Hair follicular keratinocyte (primary cell): ENCODE measurements around the gene ELMO3. TPM values are rescaled to one million over a fixed set of nuclear protein-coding genes. Genes with fewer than 3 reads are reported as not detected.

Experiments
- total RNA-seq: library from RNA; depleted of rRNA; stranded (reverse); fragments of >200 nt; gene quantifications from 2 replicates; pipeline ENCODE4 v1.2.3, GENCODE V29; 2015

ELMO3 gene
- 56.5 and 70.0 TPM in 2 replicates for total RNA-seq

GRCh38 chr16:67199011-67199807 lies at the start of gene ELMO3:
Gene ELMO3, plus strand, starts transcription at chr16:67199131. Its CDS starts 196 bp downstream, at chr16:67199327.

GRCh38 chr16:67150833-67151396 lies 48.0 kb upstream of the ELMO3 start, which contains the start of gene B3GNT9:
Gene B3GNT9, minus strand, starts transcription at chr16:67150998. Its CDS starts 513 bp downstream, at chr16:67150485.

DNA sequence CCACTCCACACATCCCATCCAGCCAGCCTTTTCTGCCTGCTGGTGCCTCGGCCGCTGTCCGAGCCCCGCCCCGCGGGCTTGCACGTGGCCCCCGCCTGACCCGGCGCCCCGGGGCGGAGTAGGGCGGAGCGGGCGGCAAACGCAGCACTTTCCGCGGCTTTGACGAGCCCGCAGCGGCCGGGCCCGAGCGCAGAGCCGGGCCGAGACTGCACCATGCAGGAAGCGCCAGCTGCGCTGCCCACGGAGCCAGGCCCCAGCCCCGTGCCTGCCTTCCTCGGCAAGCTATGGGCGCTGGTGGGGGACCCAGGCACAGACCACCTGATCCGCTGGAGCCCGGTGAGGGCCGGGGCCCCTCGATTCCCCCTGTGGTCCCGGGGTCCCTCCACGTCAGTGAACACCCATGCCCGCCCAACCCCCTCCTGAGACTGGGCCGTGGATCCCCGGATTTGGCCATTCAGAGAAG lies 34.3 kb upstream of the ELMO3 start, which contains the start of gene HSF4:
Gene HSF4, plus strand, starts transcription at position 147 of the 463 bp plus-strand sequence. Its CDS starts 67 bp downstream, at position 214.

GRCh38 chr16:67170168-67170948 lies 28.6 kb upstream of the ELMO3 start, which contains the start of gene NOL3:
Gene NOL3, plus strand, starts transcription at chr16:67170538.

GRCh38 chr16:67183627-67184452 lies 15.1 kb upstream of the ELMO3 start, which contains the start of gene MATCAP1:
Gene MATCAP1, minus strand, starts transcription at chr16:67183963. Its CDS starts 3,353 bp downstream, at chr16:67180610.

GRCh38 chr16:67190041-67190440 lies 8.9 kb upstream of the ELMO3 start, which contains the start of gene EXOC3L1:
Gene EXOC3L1, minus strand, starts transcription at chr16:67190136. Its CDS starts 460 bp downstream, at chr16:67189676.

GRCh38 chr16:67191995-67192681 lies 6.8 kb upstream of the ELMO3 start, which contains the start of gene E2F4:
Gene E2F4, plus strand, starts transcription at chr16:67192155. Its CDS starts 73 bp downstream, at chr16:67192228.

DNA sequence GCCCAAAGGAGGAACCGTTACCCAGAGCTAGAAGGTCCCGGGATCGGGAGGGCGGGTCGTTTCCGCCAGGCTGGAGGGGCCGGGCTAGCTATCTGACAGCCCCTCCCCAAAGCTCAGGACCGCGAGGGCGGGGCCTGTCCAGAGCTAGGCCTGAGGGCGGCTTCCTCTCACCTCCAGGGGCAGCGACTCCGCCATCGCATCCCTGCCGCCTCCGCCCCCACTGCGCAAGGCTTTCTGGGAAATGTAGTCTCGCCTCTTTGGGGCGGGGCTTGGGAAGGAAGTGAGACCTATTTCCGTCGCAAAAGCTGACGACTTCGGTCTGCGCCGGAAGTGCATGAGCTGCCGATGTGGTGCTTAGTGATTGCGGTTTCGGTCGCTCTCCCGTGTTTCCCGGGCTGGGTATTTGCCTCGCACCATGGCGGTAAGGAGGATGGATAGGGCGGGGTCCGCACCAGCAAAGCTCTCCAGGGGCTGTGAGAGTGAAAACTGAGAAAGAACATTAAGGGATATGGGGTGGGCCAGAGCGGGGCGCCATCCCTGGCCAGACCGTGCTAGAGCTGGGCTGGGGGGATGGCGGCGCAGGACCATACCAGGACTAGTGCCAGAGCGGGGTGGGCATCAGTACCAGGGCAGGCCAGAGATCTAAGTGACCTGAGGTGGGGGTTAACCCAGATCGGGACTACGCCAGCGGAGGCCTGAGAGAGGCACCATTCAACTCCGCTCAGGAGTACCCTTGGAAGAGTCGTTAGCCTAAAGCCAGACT lies 28.1 kb downstream of the ELMO3 start, which contains the start of gene TMEM208:
Gene TMEM208, plus strand, starts transcription at position 327 of the 763 bp plus-strand sequence. Its CDS starts 89 bp downstream, at position 416.

DNA sequence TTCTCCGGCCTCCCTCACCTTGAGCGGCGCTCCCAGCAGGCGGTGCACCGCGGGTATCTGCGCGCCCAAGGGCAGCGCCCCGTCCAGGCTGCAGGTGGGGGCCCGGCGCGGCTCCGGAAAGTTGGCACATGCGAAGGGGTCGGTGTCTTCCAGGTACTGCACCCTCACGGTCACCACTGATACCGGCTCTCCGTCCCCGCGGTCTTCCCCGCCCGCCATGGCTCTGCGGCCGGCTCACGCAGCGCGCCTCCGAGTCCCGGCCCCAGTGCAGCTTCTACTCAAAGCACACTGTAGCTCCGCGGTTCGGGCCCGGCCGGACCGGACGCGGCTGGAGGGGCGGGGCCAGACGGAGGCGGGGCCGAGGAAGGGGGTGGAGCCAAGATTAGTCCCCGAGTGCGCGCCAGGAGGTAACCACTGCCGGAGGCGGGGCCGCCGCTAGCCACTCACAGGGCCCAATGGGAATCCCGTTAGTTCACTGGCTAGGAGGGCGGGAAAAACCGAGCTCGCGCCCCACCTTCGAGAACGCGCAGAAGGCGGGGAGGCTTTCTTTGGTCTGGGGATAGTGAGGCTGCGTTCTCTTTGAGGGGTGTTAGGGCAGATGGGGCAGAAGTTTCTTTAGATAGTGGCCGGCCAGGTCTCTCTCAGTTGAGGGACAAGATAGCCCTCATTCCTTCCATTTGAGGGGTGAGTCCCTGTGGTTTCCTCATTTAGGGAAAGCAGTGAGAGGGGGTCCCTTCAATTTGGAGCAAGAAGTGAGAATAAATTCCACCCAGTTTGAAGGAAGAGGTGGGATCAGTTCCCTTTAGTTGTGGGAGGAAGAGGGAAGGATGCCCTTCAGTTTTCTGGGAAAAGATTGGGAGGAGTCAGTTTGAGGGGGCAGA lies 48.5 kb downstream of the ELMO3 start, which contains the start of gene FHOD1:
Gene FHOD1, minus strand, starts transcription at position 290 of the 881 bp plus-strand sequence. Its CDS starts 71 bp downstream, at position 219.

GRCh38 chr16:67248401-67249177 lies 49.7 kb downstream of the ELMO3 start, which contains the start of gene SLC9A5:
Gene SLC9A5, plus strand, starts transcription at chr16:67248979. Its CDS starts 36 bp downstream, at chr16:67249015.

Other genes with a start within 250 kb of the ELMO3 start
- 0.78 and 0.99 TPM in 2 replicates for gene CES3, start 237.9 kb upstream of the ELMO3 start, total RNA-seq
- 1.1 and 2.4 TPM in 2 replicates for gene CES4A, start 210.5 kb upstream of the ELMO3 start, total RNA-seq
- 48.2 and 64.0 TPM in 2 replicates for gene CBFB, start 170.0 kb upstream of the ELMO3 start, total RNA-seq
- 8.4 and 12.8 TPM in 2 replicates for gene PHAF1, start 89.2 kb upstream of the ELMO3 start, total RNA-seq
- 18.1 and 23.9 TPM in 2 replicates for gene B3GNT9, start 48.1 kb upstream of the ELMO3 start, total RNA-seq
- 34.4 and 39.5 TPM in 2 replicates for gene TRADD, start 39.2 kb upstream of the ELMO3 start, total RNA-seq
- 11.3 and 12.1 TPM in 2 replicates for gene FBXL8, start 39.2 kb upstream of the ELMO3 start, total RNA-seq
- gene HSF4, start 34.4 kb upstream of the ELMO3 start, total RNA-seq: 4.9 and 9.4 TPM in 2 replicates
- 24.8 and 31.0 TPM in 2 replicates for gene NOL3, start 28.6 kb upstream of the ELMO3 start, total RNA-seq
- gene MATCAP1, start 15.2 kb upstream of the ELMO3 start, total RNA-seq: 9.2 and 12.7 TPM in 2 replicates
- 0.08 TPM in 1 of 2 replicates, not detected in the other for gene EXOC3L1, start 9.0 kb upstream of the ELMO3 start, total RNA-seq
- gene E2F4, start 7.0 kb upstream of the ELMO3 start, total RNA-seq: 81.8 and 112 TPM in 2 replicates
- 30.2 and 46.2 TPM in 2 replicates for gene TMEM208, start 28.0 kb downstream of the ELMO3 start, total RNA-seq
- 24.1 and 35.0 TPM in 2 replicates for gene FHOD1, start 48.4 kb downstream of the ELMO3 start, total RNA-seq
- 0.65 and 1.2 TPM in 2 replicates for gene SLC9A5, start 49.8 kb downstream of the ELMO3 start, total RNA-seq
- gene PLEKHG4, start 80.4 kb downstream of the ELMO3 start, total RNA-seq: 2.6 and 5.2 TPM in 2 replicates
- gene KCTD19, start 127.6 kb downstream of the ELMO3 start, total RNA-seq: not detected in 2 replicates
- 0.31 TPM in 1 of 2 replicates, not detected in the other for gene LRRC36, start 127.7 kb downstream of the ELMO3 start, total RNA-seq
- gene TPPP3, start 194.4 kb downstream of the ELMO3 start, total RNA-seq: not detected in 2 replicates
- 4.4 and 6.2 TPM in 2 replicates for gene ZDHHC1, start 217.3 kb downstream of the ELMO3 start, total RNA-seq
- gene HSD11B2, start 232.0 kb downstream of the ELMO3 start, total RNA-seq: 0.23 TPM in 1 of 2 replicates, not detected in the other